Neural crest cell (in vitro differentiated cells): ENCODE data around the gene KPNA5. TPM values are rescaled to one million over a fixed set of nuclear protein-coding genes. Genes with fewer than 3 reads are reported as not detected.
A peak's percentile ranks its signal among the peaks of the same experiment; 100 is the strongest.

Experiments used
- DNase-seq: peaks from one replicate; pipeline ENCODE4 v3.0.0; 2021; ENCODE audit warnings: low read depth, mixed read lengths, low spot score
- H3K27ac Mint-ChIP-seq: one replicate; pipeline ENCODE4 v1.8.0; 2021; ENCODE audit warnings: mild to moderate bottlenecking, mixed read lengths; ENCODE audit not compliant: unreplicated experiment
- H3K27me3 Mint-ChIP-seq: 2 replicates; pipeline ENCODE4 v1.8.0; 2021; ENCODE audit warnings: low read depth, mild to moderate bottlenecking, mixed read lengths
- H3K36me3 Mint-ChIP-seq: 2 replicates; pipeline ENCODE4 v1.8.0; 2021; ENCODE audit warnings: low read depth, mild to moderate bottlenecking, mixed read lengths
- H3K4me1 Mint-ChIP-seq: 2 replicates; pipeline ENCODE4 v1.8.0; 2021; ENCODE audit warnings: mixed read lengths
- H3K4me3 Mint-ChIP-seq: one replicate; pipeline ENCODE4 v1.8.0; 2021; ENCODE audit warnings: mild to moderate bottlenecking, mixed read lengths
- H3K9me3 Mint-ChIP-seq: 2 replicates; pipeline ENCODE4 v1.8.0; 2021; ENCODE audit warnings: mixed read lengths
- long read RNA-seq: library from polyadenylated mRNA; unstranded; transcript quantifications from one replicate; pipeline ENCODE4 v2.0.0, GENCODE V29; 2020
- total RNA-seq: library from RNA; stranded (reverse); gene quantifications from 2 replicates; pipeline ENCODE4 v1.2.1, GENCODE V29; 2021
- TF ChIP-seq, protein P1 (sequence below): fragments of 200-600 bp; sonication (generic); conservative IDR thresholded peaks from 2 replicates; pipeline ENCODE4 v1.5.0; 2021; ENCODE audit warnings: antibody characterized with exemption, mild to moderate bottlenecking

The KPNA5 gene
- 10.8 and 13.3 TPM in 2 replicates for total RNA-seq
- long read RNA-seq, full-length matches to known transcripts, result 10 of 18 reads
- long read RNA-seq, partial matches to known transcripts, result 1 of 18 reads
- long read RNA-seq, other reads (novel, unspliced or antisense), result 7 of 18 reads

DNA sequence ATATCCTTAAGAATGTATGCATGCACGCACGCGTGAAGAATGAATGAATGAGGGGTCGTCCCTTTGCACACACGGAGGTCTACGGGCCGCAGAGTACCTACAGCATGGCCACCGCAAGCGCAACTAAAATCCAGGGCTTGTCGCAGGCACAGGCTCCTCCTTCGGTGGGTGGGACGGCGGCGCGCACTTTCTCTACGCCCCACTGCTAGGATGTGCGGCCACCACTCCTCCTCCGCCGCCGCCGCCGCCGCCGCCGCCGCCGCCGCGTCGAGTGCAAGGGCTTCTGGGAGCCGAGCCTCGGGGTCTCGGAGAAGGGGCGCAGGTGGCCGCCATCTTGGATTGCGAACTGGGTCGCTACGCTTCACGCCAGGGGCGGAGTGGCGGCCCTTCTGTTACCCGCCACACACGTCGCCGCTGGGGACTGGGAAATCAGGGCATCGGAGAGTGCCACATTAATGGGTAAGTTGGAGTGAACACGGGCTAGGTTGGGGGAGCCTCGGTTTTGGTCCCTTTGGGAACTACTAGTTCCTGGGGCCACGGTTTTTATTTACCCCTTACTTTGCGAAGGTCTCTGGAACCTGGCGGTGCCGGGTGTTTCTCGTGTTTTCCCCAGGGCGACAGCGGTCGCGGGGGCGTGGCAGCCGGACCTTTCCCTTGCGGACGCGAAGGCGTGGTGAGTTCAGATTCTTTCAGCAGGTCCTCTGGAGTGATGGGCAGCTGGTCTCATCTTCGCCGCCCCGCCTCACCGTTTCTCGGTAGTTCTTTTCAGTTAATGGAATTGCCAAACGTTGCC is at the start of gene KPNA5:
KPNA5 (plus strand) TSS at position 332 of the 793 bp plus-strand sequence; CDS start at position 456, 124 bp downstream.
- TF ChIP-seq, protein P1, sequence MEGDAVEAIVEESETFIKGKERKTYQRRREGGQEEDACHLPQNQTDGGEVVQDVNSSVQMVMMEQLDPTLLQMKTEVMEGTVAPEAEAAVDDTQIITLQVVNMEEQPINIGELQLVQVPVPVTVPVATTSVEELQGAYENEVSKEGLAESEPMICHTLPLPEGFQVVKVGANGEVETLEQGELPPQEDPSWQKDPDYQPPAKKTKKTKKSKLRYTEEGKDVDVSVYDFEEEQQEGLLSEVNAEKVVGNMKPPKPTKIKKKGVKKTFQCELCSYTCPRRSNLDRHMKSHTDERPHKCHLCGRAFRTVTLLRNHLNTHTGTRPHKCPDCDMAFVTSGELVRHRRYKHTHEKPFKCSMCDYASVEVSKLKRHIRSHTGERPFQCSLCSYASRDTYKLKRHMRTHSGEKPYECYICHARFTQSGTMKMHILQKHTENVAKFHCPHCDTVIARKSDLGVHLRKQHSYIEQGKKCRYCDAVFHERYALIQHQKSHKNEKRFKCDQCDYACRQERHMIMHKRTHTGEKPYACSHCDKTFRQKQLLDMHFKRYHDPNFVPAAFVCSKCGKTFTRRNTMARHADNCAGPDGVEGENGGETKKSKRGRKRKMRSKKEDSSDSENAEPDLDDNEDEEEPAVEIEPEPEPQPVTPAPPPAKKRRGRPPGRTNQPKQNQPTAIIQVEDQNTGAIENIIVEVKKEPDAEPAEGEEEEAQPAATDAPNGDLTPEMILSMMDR, result peak; percentile 16
- peaks cover 14% of the 10 kb centered on the region for H3K36me3 Mint-ChIP-seq
- no peaks in the 10 kb centered on the region for H3K9me3 Mint-ChIP-seq
- H3K27ac Mint-ChIP-seq, result peak within 1 kb of the TSS; percentile 99
- peaks cover 23% of the 10 kb centered on the region for H3K4me1 Mint-ChIP-seq
- H3K27me3 Mint-ChIP-seq, result peaks cover 6% of the 10 kb centered on the region
- H3K4me3 Mint-ChIP-seq, result peak within 1 kb of the TSS; percentile 99
- DNase-seq, result peak; percentile 86

DNA sequence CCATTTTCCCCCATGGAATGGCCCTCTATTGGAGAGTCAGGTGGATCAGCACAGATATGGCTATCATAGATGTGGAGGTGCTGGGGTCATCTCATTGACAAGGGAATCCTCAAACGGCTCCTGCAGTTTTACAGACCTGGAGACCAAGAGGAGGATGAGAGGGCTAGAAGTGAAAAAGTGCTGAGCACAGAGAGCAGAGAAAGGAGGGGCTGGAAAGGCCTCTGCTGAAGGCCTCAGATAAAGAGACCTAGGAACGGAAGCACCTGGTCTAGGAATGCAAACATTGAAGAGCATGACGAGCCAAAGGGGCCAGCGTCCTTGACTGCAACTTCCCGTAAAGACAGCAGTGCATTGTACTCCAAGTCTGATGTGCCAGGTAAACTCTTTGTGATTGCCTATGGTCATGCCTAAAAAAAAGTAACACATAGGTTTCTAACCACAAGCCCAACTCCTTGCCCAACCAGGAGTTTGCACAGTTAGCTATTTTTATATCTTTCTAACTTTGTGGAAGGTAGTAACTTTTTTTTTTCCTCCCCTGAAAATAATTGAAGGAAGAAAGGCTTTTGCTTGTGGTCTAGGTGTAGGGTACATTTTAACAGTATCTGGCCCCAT is 49.5 kb upstream of the KPNA5 start:
- Mint-ChIP-seq H3K4me1 (no peaks in the 10 kb centered on the region), H3K9me3 (no peaks in the 10 kb centered on the region), H3K36me3 (peaks cover 8% of the 10 kb centered on the region), H3K27ac (no peak overlapping the region), H3K27me3 (no peaks in the 10 kb centered on the region), H3K4me3 (no peak overlapping the region)
- TF ChIP-seq, protein P1, result no peak
- DNase-seq, result no peak

DNA sequence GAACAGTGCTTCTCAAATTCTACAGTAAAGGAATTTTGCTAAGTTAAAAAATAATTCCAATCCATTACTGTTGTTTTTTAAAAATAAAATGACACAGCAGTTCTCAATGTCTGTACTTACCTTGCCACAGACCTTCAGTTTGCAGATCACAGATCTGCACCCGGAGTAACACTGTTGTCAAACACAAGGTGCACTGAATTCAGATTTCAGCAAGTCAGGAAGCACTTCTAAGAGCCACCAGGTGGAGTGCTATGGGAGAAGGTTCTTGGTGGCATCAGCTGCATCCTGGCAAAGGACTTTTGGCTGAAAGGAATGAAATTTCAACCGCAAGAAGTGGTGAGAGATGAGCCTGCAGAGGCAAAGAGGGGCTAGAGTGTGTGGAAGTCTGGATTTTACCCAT is 47.3 kb upstream of the KPNA5 start:
- DNase-seq, result no peak
- no peak overlapping the region for H3K4me3 Mint-ChIP-seq
- H3K4me1 Mint-ChIP-seq, result no peaks in the 10 kb centered on the region
- peaks cover 13% of the 10 kb centered on the region for H3K36me3 Mint-ChIP-seq
- H3K27ac Mint-ChIP-seq, result no peak overlapping the region
- TF ChIP-seq, protein P1, result peak; percentile 24
- H3K27me3 Mint-ChIP-seq, result no peaks in the 10 kb centered on the region
- no peaks in the 10 kb centered on the region for H3K9me3 Mint-ChIP-seq

DNA sequence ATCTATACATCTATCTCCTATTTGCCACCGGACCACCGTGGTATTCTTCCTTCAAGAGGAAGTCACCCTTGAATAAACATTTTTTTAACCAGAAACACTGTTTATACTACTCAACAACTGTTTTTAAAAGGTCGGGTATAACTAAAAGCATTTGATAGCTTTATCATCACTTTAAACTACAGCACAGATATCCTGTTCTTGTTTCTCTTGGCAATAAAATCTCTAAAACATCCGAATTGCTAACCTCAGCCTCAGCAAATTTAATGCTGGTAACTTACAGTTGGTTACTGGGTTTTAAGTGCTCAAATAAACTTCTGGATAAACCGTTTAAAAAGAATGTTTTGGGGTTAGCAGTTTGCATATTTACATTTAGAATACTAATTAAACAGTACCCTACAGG is 32.9 kb upstream of the KPNA5 start:
- TF ChIP-seq, protein P1, result no peak
- no peak overlapping the region for H3K27ac Mint-ChIP-seq
- H3K4me3 Mint-ChIP-seq, result no peak overlapping the region
- no peak for DNase-seq
- peaks cover 12% of the 10 kb centered on the region for H3K36me3 Mint-ChIP-seq
- H3K9me3 Mint-ChIP-seq, result no peaks in the 10 kb centered on the region
- no peaks in the 10 kb centered on the region for H3K4me1 Mint-ChIP-seq
- no peaks in the 10 kb centered on the region for H3K27me3 Mint-ChIP-seq

DNA sequence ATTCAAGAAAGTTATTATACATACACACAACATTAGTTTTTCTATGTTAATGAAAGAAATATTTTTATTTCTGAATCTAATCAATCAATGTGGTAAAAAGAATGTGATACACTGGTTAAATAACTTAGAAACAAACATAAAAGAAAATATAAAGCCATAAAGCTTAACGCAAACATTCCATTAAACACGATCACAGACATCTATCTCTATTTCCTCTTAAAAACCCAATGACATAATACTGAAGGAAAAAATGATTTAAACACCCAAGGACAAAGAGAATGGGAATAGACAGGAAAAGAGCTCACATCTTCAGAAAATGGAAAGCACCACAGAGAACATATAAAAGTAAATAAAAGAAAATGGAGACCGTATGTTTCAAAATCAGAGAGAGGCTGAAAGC is 31.9 kb upstream of the KPNA5 start:
- Mint-ChIP-seq H3K36me3 (peaks cover 5% of the 10 kb centered on the region), H3K9me3 (no peaks in the 10 kb centered on the region), H3K27me3 (no peaks in the 10 kb centered on the region), H3K4me1 (no peaks in the 10 kb centered on the region), H3K27ac (no peak overlapping the region), H3K4me3 (no peak overlapping the region)
- TF ChIP-seq, protein P1, result no peak
- DNase-seq, result no peak
